ENCODE measurements around the gene TLL2.

Gene TLL2

DNA sequence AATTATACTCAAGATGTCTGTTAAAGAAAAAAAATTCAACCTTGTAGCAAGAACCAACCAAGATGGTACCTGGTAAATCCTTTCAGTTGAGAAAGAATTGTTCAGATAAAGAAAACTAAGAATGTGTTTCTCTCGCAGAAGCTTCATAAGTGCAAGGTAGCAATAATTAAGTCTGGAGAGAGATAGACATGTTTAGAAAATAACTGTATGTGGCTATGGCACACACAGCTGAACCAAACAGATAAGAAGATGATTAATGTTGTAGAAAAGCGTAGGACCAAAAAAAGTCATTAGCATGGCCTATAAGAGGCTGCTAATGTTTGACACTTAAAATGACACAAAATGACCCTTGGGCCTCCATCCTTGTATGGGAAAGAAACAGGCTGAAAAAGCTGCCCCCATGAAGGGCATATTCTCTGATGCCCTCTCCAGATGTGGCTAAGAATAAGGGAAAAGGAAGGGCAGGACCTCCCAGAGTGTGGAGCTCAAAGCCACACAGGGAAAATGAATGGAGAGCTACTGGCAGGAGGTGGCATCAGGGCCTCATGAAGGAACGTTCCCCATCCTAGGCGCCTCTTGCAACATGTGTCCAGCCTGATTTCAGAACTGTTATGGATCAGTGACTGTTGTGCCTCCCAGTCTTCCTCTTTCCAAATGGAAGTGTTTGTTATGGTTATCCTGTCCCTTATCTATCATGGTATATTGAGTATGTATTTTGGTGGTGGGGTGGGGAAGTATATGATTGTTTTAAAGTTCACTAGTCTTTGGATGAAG is 30.7 kb downstream of the TLL2 start:
- Histone ChIP-seq H3K4me3 (ENCODE audit: low read length) (no peak overlapping the region), H3K36me3 (ENCODE audit: control insufficient read depth, insufficient read depth, low read length) (no peaks in the 10 kb centered on the region), H3K27me3 (ENCODE audit: control insufficient read depth, insufficient read depth, low read length) (no peaks in the 10 kb centered on the region), H3K4me1 (ENCODE audit: control insufficient read depth, insufficient read depth, low read length) (no peaks in the 10 kb centered on the region), H3K9me3 (ENCODE audit: control insufficient read depth, low read length) (no peaks in the 10 kb centered on the region), H3K9ac (ENCODE audit: low read length) (no peak overlapping the region)

DNA sequence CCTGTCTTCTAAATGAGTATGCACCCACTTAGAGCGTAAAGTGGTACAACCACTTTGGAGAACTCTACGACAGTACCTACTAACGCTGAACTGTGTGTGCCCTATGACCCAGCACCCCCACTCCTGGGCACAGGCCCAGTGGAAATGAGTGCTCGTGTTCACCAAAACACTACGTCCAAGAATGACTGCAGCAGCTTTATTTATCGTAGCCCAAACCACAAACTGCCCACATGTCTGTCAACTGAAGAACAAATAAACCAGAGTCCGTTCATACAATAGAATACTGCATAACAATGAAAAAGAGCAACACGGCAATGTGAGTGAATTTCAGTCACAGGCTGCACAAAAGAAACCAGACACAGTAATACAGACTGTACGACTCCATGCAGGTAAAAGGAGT is 35.4 kb downstream of the TLL2 start:
- Histone ChIP-seq H3K4me1 (ENCODE audit: control insufficient read depth, insufficient read depth, low read length) (no peaks in the 10 kb centered on the region), H3K9ac (ENCODE audit: low read length) (no peak overlapping the region), H3K4me3 (ENCODE audit: low read length) (no peak overlapping the region), H3K9me3 (ENCODE audit: control insufficient read depth, low read length) (no peaks in the 10 kb centered on the region), H3K27me3 (ENCODE audit: control insufficient read depth, insufficient read depth, low read length) (no peaks in the 10 kb centered on the region), H3K36me3 (ENCODE audit: control insufficient read depth, insufficient read depth, low read length) (no peaks in the 10 kb centered on the region)

DNA sequence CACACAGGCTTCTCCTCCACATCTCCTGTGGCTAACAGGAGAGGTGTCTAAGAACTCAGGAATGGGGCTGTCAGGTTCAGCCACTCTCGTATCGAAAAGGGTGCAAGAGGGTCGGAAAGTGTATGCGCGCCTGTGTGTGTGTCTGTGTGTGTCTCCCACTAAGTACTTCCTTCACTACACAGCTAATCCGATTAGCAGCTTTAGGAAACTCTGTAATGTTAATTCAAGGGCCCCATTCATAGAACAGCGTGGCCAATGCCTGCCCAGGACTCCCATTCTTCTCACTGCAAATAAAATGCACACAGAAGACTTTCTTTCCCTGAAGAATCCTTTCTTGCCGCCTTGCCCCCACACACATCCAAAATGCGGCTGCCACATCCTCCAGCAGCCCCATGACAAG is 39.9 kb downstream of the TLL2 start:
- H3K4me1 ChIP-seq (ENCODE audit: control insufficient read depth, insufficient read depth, low read length), result no peaks in the 10 kb centered on the region
- H3K4me3 ChIP-seq (ENCODE audit: low read length), result no peak overlapping the region
- no peak overlapping the region for H3K9ac ChIP-seq (ENCODE audit: low read length)
- no peaks in the 10 kb centered on the region for H3K9me3 ChIP-seq (ENCODE audit: control insufficient read depth, low read length)
- no peaks in the 10 kb centered on the region for H3K36me3 ChIP-seq (ENCODE audit: control insufficient read depth, insufficient read depth, low read length)
- H3K27me3 ChIP-seq (ENCODE audit: control insufficient read depth, insufficient read depth, low read length), result peaks cover 2% of the 10 kb centered on the region

DNA sequence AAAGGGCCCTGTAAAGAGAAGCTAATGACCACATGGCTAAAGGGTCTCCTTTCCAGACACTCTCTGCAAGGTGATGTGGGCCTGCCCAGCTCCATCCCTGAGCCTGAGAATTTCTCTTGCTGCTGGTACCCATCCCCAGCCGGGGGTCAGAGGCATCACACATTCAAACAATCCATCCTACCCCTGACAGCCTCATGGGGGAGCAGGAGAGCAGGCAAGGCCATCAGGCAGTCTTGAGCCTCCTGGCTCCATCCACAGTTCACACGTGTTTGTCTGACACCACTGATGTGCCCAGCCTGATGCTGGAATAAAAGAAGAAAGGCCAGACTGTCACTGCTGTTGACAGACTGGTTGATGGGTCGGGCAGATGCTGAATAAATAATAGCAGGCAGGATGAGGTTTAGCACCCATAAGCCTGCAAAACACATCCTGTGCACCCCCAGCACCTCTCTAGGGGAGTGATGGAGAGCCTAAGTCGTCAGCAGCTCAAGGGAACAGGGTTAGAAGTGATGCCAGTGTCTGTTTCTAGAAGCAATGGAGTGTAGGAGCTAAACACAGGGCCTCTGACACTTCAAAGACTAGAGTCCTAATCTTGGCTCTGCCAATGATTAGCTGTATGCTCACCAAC is 43.5 kb downstream of the TLL2 start:
- Histone ChIP-seq H3K27me3 (ENCODE audit: control insufficient read depth, insufficient read depth, low read length) (peaks cover 2% of the 10 kb centered on the region), H3K4me3 (ENCODE audit: low read length) (no peak overlapping the region), H3K4me1 (ENCODE audit: control insufficient read depth, insufficient read depth, low read length) (no peaks in the 10 kb centered on the region), H3K9me3 (ENCODE audit: control insufficient read depth, low read length) (no peaks in the 10 kb centered on the region), H3K9ac (ENCODE audit: low read length) (no peak overlapping the region), H3K36me3 (ENCODE audit: control insufficient read depth, insufficient read depth, low read length) (no peaks in the 10 kb centered on the region)

DNA sequence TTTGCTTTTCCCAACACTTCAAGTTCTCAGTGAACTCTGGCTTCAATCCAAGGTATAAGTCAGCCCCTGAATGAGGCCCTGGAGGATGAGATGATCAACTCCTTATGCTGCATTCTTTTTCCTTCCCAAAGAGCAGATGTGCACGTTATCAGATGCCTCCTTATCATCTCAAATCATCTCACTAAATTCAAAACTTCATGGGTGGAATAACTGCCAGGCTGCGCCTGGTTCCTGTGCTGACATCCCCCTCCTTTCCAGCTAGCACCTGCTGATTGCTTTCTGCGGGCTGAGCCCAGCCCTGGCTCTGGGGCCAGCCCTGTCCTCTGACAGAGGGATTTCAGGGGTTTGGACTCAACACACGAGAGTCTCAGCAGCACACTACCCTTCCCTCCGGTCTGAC is 44.9 kb downstream of the TLL2 start:
- Histone ChIP-seq H3K36me3 (ENCODE audit: control insufficient read depth, insufficient read depth, low read length) (no peaks in the 10 kb centered on the region), H3K4me3 (ENCODE audit: low read length) (no peak overlapping the region), H3K9ac (ENCODE audit: low read length) (no peak overlapping the region), H3K4me1 (ENCODE audit: control insufficient read depth, insufficient read depth, low read length) (no peaks in the 10 kb centered on the region), H3K27me3 (ENCODE audit: control insufficient read depth, insufficient read depth, low read length) (peaks cover 2% of the 10 kb centered on the region), H3K9me3 (ENCODE audit: control insufficient read depth, low read length) (no peaks in the 10 kb centered on the region)

GRCh38 chr10:96465599-96465998 is 48.1 kb downstream of the TLL2 start:
- no peaks in the 10 kb centered on the region for H3K4me1 ChIP-seq (ENCODE audit: control insufficient read depth, insufficient read depth, low read length)
- H3K27me3 ChIP-seq (ENCODE audit: control insufficient read depth, insufficient read depth, low read length), result peaks cover 2% of the 10 kb centered on the region
- H3K4me3 ChIP-seq (ENCODE audit: low read length), result no peak overlapping the region
- no peaks in the 10 kb centered on the region for H3K36me3 ChIP-seq (ENCODE audit: control insufficient read depth, insufficient read depth, low read length)
- no peaks in the 10 kb centered on the region for H3K9me3 ChIP-seq (ENCODE audit: control insufficient read depth, low read length)
- no peak overlapping the region for H3K9ac ChIP-seq (ENCODE audit: low read length)

DNA sequence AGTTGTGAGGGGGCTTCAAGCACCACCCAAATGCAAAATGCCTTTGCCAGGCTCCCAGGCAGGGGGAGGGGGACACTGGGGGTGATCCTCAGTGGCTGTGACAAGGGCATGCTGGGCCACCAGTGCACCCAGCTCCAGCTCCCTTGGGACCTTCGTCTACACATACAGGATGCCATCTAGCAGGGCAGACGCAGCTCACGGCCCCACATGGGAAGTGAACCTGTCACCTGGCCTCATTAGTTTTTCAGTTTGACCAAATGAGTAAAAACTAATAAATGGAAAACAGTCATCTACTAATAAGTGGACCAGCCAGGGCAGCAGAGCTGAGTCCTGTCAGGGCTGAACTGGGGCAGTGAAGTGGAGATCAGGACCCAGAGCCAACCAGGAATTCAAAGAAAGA is 50.2 kb downstream of the TLL2 start:
- Histone ChIP-seq H3K36me3 (ENCODE audit: control insufficient read depth, insufficient read depth, low read length) (no peaks in the 10 kb centered on the region), H3K4me3 (ENCODE audit: low read length) (no peak overlapping the region), H3K27me3 (ENCODE audit: control insufficient read depth, insufficient read depth, low read length) (no peaks in the 10 kb centered on the region), H3K4me1 (ENCODE audit: control insufficient read depth, insufficient read depth, low read length) (no peaks in the 10 kb centered on the region), H3K9ac (ENCODE audit: low read length) (no peak overlapping the region), H3K9me3 (ENCODE audit: control insufficient read depth, low read length) (no peaks in the 10 kb centered on the region)

DNA sequence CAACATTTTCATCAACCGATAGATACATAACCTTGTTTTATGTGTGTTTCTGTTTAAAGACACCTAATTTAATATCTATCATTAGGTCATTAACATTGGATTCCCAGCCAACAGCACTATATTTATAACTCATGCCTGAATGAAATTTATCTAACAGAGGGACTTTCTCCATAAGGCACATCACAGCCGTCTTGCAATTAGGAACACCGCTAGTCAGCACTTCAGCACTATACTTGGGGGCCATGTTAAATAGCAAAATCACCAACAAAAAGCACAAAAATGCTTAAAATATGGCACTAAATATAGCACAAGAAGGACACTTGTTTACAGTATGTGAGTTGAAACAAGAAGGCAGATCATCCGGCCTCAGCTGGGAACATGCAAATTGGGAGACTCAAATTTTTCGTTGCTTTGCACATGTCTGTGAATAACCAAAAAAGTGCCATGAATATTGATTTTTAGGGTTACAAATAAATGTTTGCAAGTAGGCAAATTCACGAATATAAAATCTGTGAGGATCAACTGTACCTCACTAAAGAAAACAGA is 51.0 kb downstream of the TLL2 start:
- Histone ChIP-seq H3K27me3 (ENCODE audit: control insufficient read depth, insufficient read depth, low read length) (no peaks in the 10 kb centered on the region), H3K9me3 (ENCODE audit: control insufficient read depth, low read length) (no peaks in the 10 kb centered on the region), H3K9ac (ENCODE audit: low read length) (no peak overlapping the region), H3K4me1 (ENCODE audit: control insufficient read depth, insufficient read depth, low read length) (no peaks in the 10 kb centered on the region), H3K36me3 (ENCODE audit: control insufficient read depth, insufficient read depth, low read length) (no peaks in the 10 kb centered on the region), H3K4me3 (ENCODE audit: low read length) (no peak overlapping the region)

DNA sequence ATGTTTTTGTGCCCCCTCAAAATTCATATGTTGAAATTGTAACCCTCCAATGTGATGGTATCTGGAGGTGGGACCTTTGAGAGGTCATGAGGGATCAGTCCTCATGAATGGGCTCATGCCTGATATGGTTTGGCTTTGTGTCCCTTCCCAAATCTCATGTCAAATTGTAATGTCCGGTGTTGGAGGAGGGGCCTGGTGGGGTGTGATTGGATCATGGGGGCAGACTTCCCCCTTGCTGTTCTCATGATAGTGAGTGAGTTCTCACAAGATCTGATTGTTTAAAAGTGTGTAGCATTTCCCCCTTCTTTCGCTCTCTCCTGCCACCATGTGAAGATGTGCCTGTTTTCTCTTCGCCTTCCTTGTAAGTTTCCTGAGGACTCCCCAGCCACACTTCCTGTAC is 53.4 kb downstream of the TLL2 start:
- no peak overlapping the region for H3K4me3 ChIP-seq (ENCODE audit: low read length)
- H3K9ac ChIP-seq (ENCODE audit: low read length), result no peak overlapping the region
- H3K4me1 ChIP-seq (ENCODE audit: control insufficient read depth, insufficient read depth, low read length), result no peaks in the 10 kb centered on the region
- no peaks in the 10 kb centered on the region for H3K9me3 ChIP-seq (ENCODE audit: control insufficient read depth, low read length)
- H3K36me3 ChIP-seq (ENCODE audit: control insufficient read depth, insufficient read depth, low read length), result no peaks in the 10 kb centered on the region
- H3K27me3 ChIP-seq (ENCODE audit: control insufficient read depth, insufficient read depth, low read length), result no peaks in the 10 kb centered on the region

- no peak overlapping the region for H3K4me3 ChIP-seq (ENCODE audit: low read length)
- H3K4me1 ChIP-seq (ENCODE audit: control insufficient read depth, insufficient read depth, low read length), result no peaks in the 10 kb centered on the region
- no peaks in the 10 kb centered on the region for H3K36me3 ChIP-seq (ENCODE audit: control insufficient read depth, insufficient read depth, low read length)
- H3K27me3 ChIP-seq (ENCODE audit: control insufficient read depth, insufficient read depth, low read length), result no peaks in the 10 kb centered on the region
- no peaks in the 10 kb centered on the region for H3K9me3 ChIP-seq (ENCODE audit: control insufficient read depth, low read length)
- H3K9ac ChIP-seq (ENCODE audit: low read length), result no peak overlapping the region
These were observed 56.4 kb downstream of the TLL2 start for GRCh38 chr10:96457341-96457740.

- Histone ChIP-seq H3K9ac (ENCODE audit: low read length) (no peak overlapping the region), H3K9me3 (ENCODE audit: control insufficient read depth, low read length) (no peaks in the 10 kb centered on the region), H3K4me3 (ENCODE audit: low read length) (no peak overlapping the region), H3K4me1 (ENCODE audit: control insufficient read depth, insufficient read depth, low read length) (no peaks in the 10 kb centered on the region), H3K36me3 (ENCODE audit: control insufficient read depth, insufficient read depth, low read length) (no peaks in the 10 kb centered on the region), H3K27me3 (ENCODE audit: control insufficient read depth, insufficient read depth, low read length) (no peaks in the 10 kb centered on the region)
These were observed 57.4 kb downstream of the TLL2 start for GRCh38 chr10:96456296-96456840.

- Histone ChIP-seq H3K27me3 (ENCODE audit: control insufficient read depth, insufficient read depth, low read length) (no peaks in the 10 kb centered on the region), H3K4me3 (ENCODE audit: low read length) (no peak overlapping the region), H3K9ac (ENCODE audit: low read length) (no peak overlapping the region), H3K4me1 (ENCODE audit: control insufficient read depth, insufficient read depth, low read length) (no peaks in the 10 kb centered on the region), H3K9me3 (ENCODE audit: control insufficient read depth, low read length) (no peaks in the 10 kb centered on the region), H3K36me3 (ENCODE audit: control insufficient read depth, insufficient read depth, low read length) (no peaks in the 10 kb centered on the region)
These were observed 59.7 kb downstream of the TLL2 start for GRCh38 chr10:96453856-96454583.

All from mucosa of stomach (tissue), 1 donor.